ENCODE measurements around the gene NOL3. TPM values are rescaled to one million over a fixed set of nuclear protein-coding genes. Genes with fewer than 3 reads are reported as not detected.
A peak's percentile ranks its signal among the peaks of the same experiment; 100 is the strongest.

Gene NOL3
- total and polyA plus RNA-seq, 4 donors = 3.0 to 18.0 (median 10.7) TPM

DNA sequence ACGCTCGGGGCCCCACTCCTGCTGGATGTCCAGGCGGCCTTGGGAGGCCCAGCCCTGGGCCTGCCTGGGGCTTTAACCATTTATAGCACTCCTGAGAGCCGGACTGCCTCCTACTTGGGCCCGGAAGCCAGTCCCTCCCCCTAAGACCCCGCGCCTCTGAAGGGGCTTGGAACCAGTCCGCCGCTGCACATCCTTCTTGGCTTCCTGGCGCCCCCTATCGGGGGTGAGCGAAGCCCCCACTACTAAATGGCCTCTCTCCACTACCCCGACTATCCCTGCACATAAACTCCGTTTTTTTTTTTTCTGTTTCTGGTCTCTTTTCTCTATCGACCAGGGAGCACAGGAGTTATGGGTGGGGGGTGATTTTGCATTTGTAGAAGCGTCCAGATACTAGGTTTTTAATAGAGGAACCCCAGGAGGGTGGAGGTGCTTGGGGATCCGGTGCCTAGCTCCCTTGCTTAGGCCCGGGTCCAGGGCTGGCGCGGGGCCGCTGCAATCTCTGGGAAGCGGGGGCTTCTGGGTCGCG, 633 bp upstream of the NOL3 start:
- Histone ChIP-seq H3K27me3 (ENCODE audit: control insufficient read depth in 4 of 4, insufficient read depth in 4 of 4, low read length in 3 of 4) (no peaks in the 10 kb centered on the region), H3K4me3 (ENCODE audit: low read depth in 1 of 3, low read length in 3 of 3) (peak overlapping the region in 2 of 3 donors; percentile 49 to 60), H3K4me1 (ENCODE audit: control insufficient read depth in 4 of 4, insufficient read depth in 4 of 4, low read length in 3 of 4) (peaks cover 17 to 31% (median 24%) of the 10 kb centered on the region in 4 donors), H3K36me3 (ENCODE audit: control insufficient read depth in 4 of 4, insufficient read depth in 3 of 4, low read depth in 1 of 4, low read length in 3 of 4) (peaks cover 0 to 2% (median 0%) of the 10 kb centered on the region in 4 donors), H3K27ac (ENCODE audit: low read depth in 1 of 2, low read length in 2 of 2) (peak overlapping the region in 1 of 2 donors; percentile 36), H3K9me3 (ENCODE audit: control insufficient read depth in 4 of 4, low read length in 3 of 4) (no peaks in the 10 kb centered on the region), H3K9ac (ENCODE audit: low read depth in 1 of 2, low read length in 2 of 2) (no peak overlapping the region)
- DNase-seq (ENCODE audit: low spot score) = no peak
- WGBS = 25% methylated on average over 24 of the region's 24 CpGs
- TF ChIP-seq YY1 (IDR thresholded peaks at IDR 0.05) = no peak
- TF ChIP-seq, protein P1, sequence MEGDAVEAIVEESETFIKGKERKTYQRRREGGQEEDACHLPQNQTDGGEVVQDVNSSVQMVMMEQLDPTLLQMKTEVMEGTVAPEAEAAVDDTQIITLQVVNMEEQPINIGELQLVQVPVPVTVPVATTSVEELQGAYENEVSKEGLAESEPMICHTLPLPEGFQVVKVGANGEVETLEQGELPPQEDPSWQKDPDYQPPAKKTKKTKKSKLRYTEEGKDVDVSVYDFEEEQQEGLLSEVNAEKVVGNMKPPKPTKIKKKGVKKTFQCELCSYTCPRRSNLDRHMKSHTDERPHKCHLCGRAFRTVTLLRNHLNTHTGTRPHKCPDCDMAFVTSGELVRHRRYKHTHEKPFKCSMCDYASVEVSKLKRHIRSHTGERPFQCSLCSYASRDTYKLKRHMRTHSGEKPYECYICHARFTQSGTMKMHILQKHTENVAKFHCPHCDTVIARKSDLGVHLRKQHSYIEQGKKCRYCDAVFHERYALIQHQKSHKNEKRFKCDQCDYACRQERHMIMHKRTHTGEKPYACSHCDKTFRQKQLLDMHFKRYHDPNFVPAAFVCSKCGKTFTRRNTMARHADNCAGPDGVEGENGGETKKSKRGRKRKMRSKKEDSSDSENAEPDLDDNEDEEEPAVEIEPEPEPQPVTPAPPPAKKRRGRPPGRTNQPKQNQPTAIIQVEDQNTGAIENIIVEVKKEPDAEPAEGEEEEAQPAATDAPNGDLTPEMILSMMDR (IDR thresholded peaks at IDR 0.05; ENCODE audit: low read depth, low read length, missing input control) = peak; percentile 25
- no peak for TF ChIP-seq RAD21 (IDR thresholded peaks at IDR 0.05)
- TF ChIP-seq, protein P2, sequence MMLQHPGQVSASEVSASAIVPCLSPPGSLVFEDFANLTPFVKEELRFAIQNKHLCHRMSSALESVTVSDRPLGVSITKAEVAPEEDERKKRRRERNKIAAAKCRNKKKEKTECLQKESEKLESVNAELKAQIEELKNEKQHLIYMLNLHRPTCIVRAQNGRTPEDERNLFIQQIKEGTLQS (IDR thresholded peaks at IDR 0.05) = no peak
- no peak for TF ChIP-seq NR2F2 (IDR thresholded peaks at IDR 0.05)
- TF ChIP-seq, protein P3, sequence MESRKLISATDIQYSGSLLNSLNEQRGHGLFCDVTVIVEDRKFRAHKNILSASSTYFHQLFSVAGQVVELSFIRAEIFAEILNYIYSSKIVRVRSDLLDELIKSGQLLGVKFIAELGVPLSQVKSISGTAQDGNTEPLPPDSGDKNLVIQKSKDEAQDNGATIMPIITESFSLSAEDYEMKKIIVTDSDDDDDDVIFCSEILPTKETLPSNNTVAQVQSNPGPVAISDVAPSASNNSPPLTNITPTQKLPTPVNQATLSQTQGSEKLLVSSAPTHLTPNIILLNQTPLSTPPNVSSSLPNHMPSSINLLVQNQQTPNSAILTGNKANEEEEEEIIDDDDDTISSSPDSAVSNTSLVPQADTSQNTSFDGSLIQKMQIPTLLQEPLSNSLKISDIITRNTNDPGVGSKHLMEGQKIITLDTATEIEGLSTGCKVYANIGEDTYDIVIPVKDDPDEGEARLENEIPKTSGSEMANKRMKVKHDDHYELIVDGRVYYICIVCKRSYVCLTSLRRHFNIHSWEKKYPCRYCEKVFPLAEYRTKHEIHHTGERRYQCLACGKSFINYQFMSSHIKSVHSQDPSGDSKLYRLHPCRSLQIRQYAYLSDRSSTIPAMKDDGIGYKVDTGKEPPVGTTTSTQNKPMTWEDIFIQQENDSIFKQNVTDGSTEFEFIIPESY (IDR thresholded peaks at IDR 0.05) = no peak

DNA sequence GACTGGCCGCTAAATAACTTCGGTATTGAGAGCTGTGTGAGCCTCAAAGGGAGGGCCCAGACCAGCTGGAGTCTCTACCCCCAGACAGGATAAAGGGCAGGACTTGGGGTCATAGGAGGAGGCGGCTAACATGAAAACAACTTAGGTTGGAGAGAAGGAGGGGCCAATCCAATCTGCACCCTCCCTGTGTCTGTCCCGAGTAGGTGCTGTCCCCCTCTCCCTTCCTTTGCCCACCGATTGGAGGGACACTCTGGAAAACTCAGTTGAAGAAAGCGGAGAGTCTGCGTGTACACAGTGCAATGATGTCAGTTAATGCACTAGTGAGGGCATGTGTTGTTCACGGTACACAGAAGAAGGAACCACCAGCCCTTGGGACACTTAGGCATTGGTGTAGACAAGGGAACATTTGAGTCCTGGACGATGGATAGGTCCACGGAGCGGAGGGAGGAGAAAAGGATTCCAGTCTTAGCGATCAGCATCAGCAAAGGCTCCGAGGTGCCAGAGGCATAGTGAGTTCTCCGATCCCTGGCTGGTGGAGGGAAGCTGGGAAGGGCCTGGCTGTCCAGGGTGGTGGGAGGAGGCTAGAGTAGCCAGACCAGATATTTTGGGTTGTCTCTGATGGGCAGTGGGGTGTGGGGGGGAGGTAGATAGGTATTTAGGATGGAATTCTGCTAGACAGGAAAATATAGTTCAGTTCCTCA, 761 bp downstream of the NOL3 start:
- H3K9me3 ChIP-seq (ENCODE audit: control insufficient read depth in 4 of 4, low read length in 3 of 4) = no peaks in the 10 kb centered on the region
- no peaks in the 10 kb centered on the region for H3K27me3 ChIP-seq (ENCODE audit: control insufficient read depth in 4 of 4, insufficient read depth in 4 of 4, low read length in 3 of 4)
- H3K27ac ChIP-seq (ENCODE audit: low read depth in 1 of 2, low read length in 2 of 2) = peak overlapping the region in 1 of 2 donors; percentile 60
- H3K4me3 ChIP-seq (ENCODE audit: low read depth in 1 of 3, low read length in 3 of 3) = peak overlapping the region in 1 of 3 donors; percentile 60
- H3K9ac ChIP-seq (ENCODE audit: low read depth in 1 of 2, low read length in 2 of 2) = peak overlapping the region; percentile 13 to 65
- DNase-seq (ENCODE audit: low spot score) = no peak
- TF ChIP-seq, protein P4, sequence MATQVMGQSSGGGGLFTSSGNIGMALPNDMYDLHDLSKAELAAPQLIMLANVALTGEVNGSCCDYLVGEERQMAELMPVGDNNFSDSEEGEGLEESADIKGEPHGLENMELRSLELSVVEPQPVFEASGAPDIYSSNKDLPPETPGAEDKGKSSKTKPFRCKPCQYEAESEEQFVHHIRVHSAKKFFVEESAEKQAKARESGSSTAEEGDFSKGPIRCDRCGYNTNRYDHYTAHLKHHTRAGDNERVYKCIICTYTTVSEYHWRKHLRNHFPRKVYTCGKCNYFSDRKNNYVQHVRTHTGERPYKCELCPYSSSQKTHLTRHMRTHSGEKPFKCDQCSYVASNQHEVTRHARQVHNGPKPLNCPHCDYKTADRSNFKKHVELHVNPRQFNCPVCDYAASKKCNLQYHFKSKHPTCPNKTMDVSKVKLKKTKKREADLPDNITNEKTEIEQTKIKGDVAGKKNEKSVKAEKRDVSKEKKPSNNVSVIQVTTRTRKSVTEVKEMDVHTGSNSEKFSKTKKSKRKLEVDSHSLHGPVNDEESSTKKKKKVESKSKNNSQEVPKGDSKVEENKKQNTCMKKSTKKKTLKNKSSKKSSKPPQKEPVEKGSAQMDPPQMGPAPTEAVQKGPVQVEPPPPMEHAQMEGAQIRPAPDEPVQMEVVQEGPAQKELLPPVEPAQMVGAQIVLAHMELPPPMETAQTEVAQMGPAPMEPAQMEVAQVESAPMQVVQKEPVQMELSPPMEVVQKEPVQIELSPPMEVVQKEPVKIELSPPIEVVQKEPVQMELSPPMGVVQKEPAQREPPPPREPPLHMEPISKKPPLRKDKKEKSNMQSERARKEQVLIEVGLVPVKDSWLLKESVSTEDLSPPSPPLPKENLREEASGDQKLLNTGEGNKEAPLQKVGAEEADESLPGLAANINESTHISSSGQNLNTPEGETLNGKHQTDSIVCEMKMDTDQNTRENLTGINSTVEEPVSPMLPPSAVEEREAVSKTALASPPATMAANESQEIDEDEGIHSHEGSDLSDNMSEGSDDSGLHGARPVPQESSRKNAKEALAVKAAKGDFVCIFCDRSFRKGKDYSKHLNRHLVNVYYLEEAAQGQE (IDR thresholded peaks at IDR 0.05) = no peak
- TF ChIP-seq, protein P5, sequence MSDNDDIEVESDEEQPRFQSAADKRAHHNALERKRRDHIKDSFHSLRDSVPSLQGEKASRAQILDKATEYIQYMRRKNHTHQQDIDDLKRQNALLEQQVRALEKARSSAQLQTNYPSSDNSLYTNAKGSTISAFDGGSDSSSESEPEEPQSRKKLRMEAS (IDR thresholded peaks at IDR 0.05) = no peak
- TF ChIP-seq YY1 (IDR thresholded peaks at IDR 0.05) (no peak), NR2F2 (IDR thresholded peaks at IDR 0.05) (peak; percentile 26), RXRA (IDR thresholded peaks at IDR 0.05) (no peak), SP1 (IDR thresholded peaks at IDR 0.05) (no peak), FOXA2 (IDR thresholded peaks at IDR 0.05) (no peak)
- 67% methylated on average over 14 of the region's 14 CpGs for WGBS
- H3K36me3 ChIP-seq (ENCODE audit: control insufficient read depth in 4 of 4, insufficient read depth in 3 of 4, low read depth in 1 of 4, low read length in 3 of 4) = peaks cover 0 to 2% (median 0%) of the 10 kb centered on the region in 4 donors
- H3K4me1 ChIP-seq (ENCODE audit: control insufficient read depth in 4 of 4, insufficient read depth in 4 of 4, low read length in 3 of 4) = peaks cover 11 to 26% (median 19%) of the 10 kb centered on the region in 4 donors

Data from liver (tissue), 9 donors.